Stimulated activated CD8-positive, alpha-beta memory T cell treated with anti-CD3 and anti-CD28 coated beads, Interleukin-7, amount 100 ng/mL, for 24 hours (primary cell): Measurements from ENCODE around the gene STAT6.
A peak's percentile ranks its signal among the peaks of the same experiment; 100 is the strongest.

Source experiments
- DNase-seq: peaks from one replicate; pipeline ENCODE4 v3.0.0-alpha.2; 2020; ENCODE audit warnings: low read depth

STAT6 gene

GRCh38 chr12:57101892-57102695 lies 9.1 kb downstream of the STAT6 start:
- DNase-seq: no peak

- no peak for DNase-seq
Observed at GRCh38 chr12:57099766-57100165, 11.4 kb downstream of the STAT6 start.

- DNase-seq: no peak
Observed at GRCh38 chr12:57099047-57099714, 12.0 kb downstream of the STAT6 start.

- no peak for DNase-seq
Observed at GRCh38 chr12:57098546-57098945, 12.6 kb downstream of the STAT6 start.

- DNase-seq: no peak
Observed at GRCh38 chr12:57097554-57097835, 13.7 kb downstream of the STAT6 start.

GRCh38 chr12:57096748-57097553 lies 14.2 kb downstream of the STAT6 start:
- DNase-seq: no peak

- DNase-seq: no peak
Observed at GRCh38 chr12:57096099-57096572, 15.0 kb downstream of the STAT6 start.

- no peak for DNase-seq
Observed at GRCh38 chr12:57095440-57095839, 15.7 kb downstream of the STAT6 start.

GRCh38 chr12:57094208-57095160 lies 16.7 kb downstream of the STAT6 start:
- DNase-seq: no peak

GRCh38 chr12:57093415-57094207 lies 17.6 kb downstream of the STAT6 start:
- no peak for DNase-seq

- DNase-seq: no peak
Observed at GRCh38 chr12:57092876-57093414, 18.2 kb downstream of the STAT6 start.

GRCh38 chr12:57092529-57092862 lies 18.7 kb downstream of the STAT6 start:
- no peak for DNase-seq

GRCh38 chr12:57091638-57092528 lies 19.3 kb downstream of the STAT6 start:
- DNase-seq: no peak

GRCh38 chr12:57090924-57091637 lies 20.1 kb downstream of the STAT6 start:
- no peak for DNase-seq

GRCh38 chr12:57090490-57090889 lies 20.7 kb downstream of the STAT6 start:
- no peak for DNase-seq

GRCh38 chr12:57089271-57090245 lies 21.6 kb downstream of the STAT6 start:
- DNase-seq: no peak

GRCh38 chr12:57088354-57089270 lies 22.6 kb downstream of the STAT6 start, which contains the start of gene NAB2:
Gene NAB2, plus strand, starts transcription at chr12:57089114. Its CDS starts 158 bp downstream, at chr12:57089272.
- peak; percentile 74 for DNase-seq
